ENCODE results near the gene ANGPT4. TPM values are rescaled to one million over a fixed set of nuclear protein-coding genes. Genes with fewer than 3 reads are reported as not detected.
A peak's percentile ranks its signal among the peaks of the same experiment; 100 is the strongest.

Gene ANGPT4
- total RNA-seq, 4 donors from 2014 or later, result 0.04 to 0.15 (median 0.10) TPM; not detected in 1

GRCh38 chr20:843912-844311, 72.2 kb downstream of the ANGPT4 start:
- ATAC-seq (no peak), DNase-seq (no peak)
- in situ Hi-C loops (cut with MboI; ENCODE audit: low sequenced_read_pairs in 4 of 4) (no loop called here), intact Hi-C loops (cut with DNase I; ENCODE audit: low total_unique reads) (loop anchor here (5.0 kb wide), 2 partner anchors 273 to 302 kb away; partner anchors contain the start of genes CSNK2A1 and PSMF1)
- H3K4me1 ChIP-seq, result peaks cover 8 to 12% of the 10 kb centered on the region in 2 donors
- H3K4me3 ChIP-seq, result no peak overlapping the region
- no peak overlapping the region for H3K27ac ChIP-seq
- no peaks in the 10 kb centered on the region for H3K9me3 ChIP-seq
- no peaks in the 10 kb centered on the region for H3K36me3 ChIP-seq
- peaks cover 0 to 2% (median 0%) of the 10 kb centered on the region in 3 donors for H3K27me3 ChIP-seq
- TF ChIP-seq CTCF (IDR thresholded peaks at IDR 0.05 in 4 of 5, conservative IDR thresholded peaks at IDR 0.05 in 1 of 5), result no peak
- TF ChIP-seq POLR2A (IDR thresholded peaks at IDR 0.05), result no peak

GRCh38 chr20:842547-842940, 73.6 kb downstream of the ANGPT4 start:
- Histone ChIP-seq H3K4me1 (peaks cover 8 to 12% of the 10 kb centered on the region in 2 donors), H3K4me3 (no peak overlapping the region), H3K36me3 (no peaks in the 10 kb centered on the region), H3K27ac (no peak overlapping the region), H3K9me3 (no peaks in the 10 kb centered on the region), H3K27me3 (peaks cover 0 to 2% (median 0%) of the 10 kb centered on the region in 3 donors)
- DNase-seq, result no peak
- TF ChIP-seq CTCF (IDR thresholded peaks at IDR 0.05 in 4 of 5, conservative IDR thresholded peaks at IDR 0.05 in 1 of 5), result no peak
- ATAC-seq, result no peak
- intact Hi-C loops (cut with DNase I; ENCODE audit: low total_unique reads) (loop anchor here (5.0 kb wide), 2 partner anchors 275 to 300 kb away; partner anchors contain the start of genes CSNK2A1 and PSMF1), in situ Hi-C loops (cut with MboI; ENCODE audit: low sequenced_read_pairs in 4 of 4) (no loop called here)

GRCh38 chr20:841568-842546, 74.3 kb downstream of the ANGPT4 start:
- ATAC-seq (no peak), DNase-seq (no peak)
- no peaks in the 10 kb centered on the region for H3K36me3 ChIP-seq
- no peak for TF ChIP-seq POLR2A (IDR thresholded peaks at IDR 0.05)
- no peak for TF ChIP-seq CTCF (IDR thresholded peaks at IDR 0.05 in 4 of 5, conservative IDR thresholded peaks at IDR 0.05 in 1 of 5)
- in situ Hi-C loops (cut with MboI; ENCODE audit: low sequenced_read_pairs in 4 of 4) (no loop called here), intact Hi-C loops (cut with DNase I; ENCODE audit: low total_unique reads) (loop anchor here (5.0 kb wide), 2 partner anchors 275 to 300 kb away; partner anchors contain the start of genes CSNK2A1 and PSMF1)
- no peaks in the 10 kb centered on the region for H3K9me3 ChIP-seq
- peak overlapping the region in 3 of 4 donors; percentile 8 to 44 (median 19) for H3K4me3 ChIP-seq
- H3K27ac ChIP-seq, result no peak overlapping the region
- peaks cover 0 to 2% (median 0%) of the 10 kb centered on the region in 3 donors for H3K27me3 ChIP-seq
- H3K4me1 ChIP-seq, result peaks cover 8 to 12% of the 10 kb centered on the region in 2 donors

- H3K27ac ChIP-seq, result no peak overlapping the region
- TF ChIP-seq CTCF (IDR thresholded peaks at IDR 0.05 in 4 of 5, conservative IDR thresholded peaks at IDR 0.05 in 1 of 5), result no peak
- TF ChIP-seq POLR2A (IDR thresholded peaks at IDR 0.05), result no peak
- peak overlapping the region; percentile 8 to 44 (median 24) for H3K4me3 ChIP-seq
- in situ Hi-C loops (cut with MboI; ENCODE audit: low sequenced_read_pairs in 4 of 4), result no loop called here
- H3K36me3 ChIP-seq, result no peaks in the 10 kb centered on the region
- DNase-seq (no peak), ATAC-seq (no peak)
- peaks cover 14 to 16% of the 10 kb centered on the region in 2 donors for H3K4me1 ChIP-seq
- H3K9me3 ChIP-seq, result no peaks in the 10 kb centered on the region
- intact Hi-C loops (cut with DNase I; ENCODE audit: low total_unique reads), result loop anchor here (5.0 kb wide), 2 partner anchors 276 to 299 kb away; partner anchors contain the start of genes CSNK2A1 and PSMF1
- peaks cover 0 to 2% (median 0%) of the 10 kb centered on the region in 3 donors for H3K27me3 ChIP-seq
These were observed 75.1 kb downstream of the ANGPT4 start for GRCh38 chr20:840858-841567.

Measured in gastrocnemius medialis (tissue), 4 donors.